Smooth muscle cell (in vitro differentiated cells): Measurements from ENCODE around the gene IFNL1. TPM values are rescaled to one million over a fixed set of nuclear protein-coding genes. Genes with fewer than 3 reads are reported as not detected.

ENCODE experiments used
- DNase-seq: peaks from one replicate; lab custom pipeline; 2025; ENCODE audit not compliant: unreplicated experiment; lab: John Stamatoyannopoulos, UW
- H2AFZ ChIP-seq: fragments of 200-600 bp; sonication (generic); 2 replicates; pipeline ENCODE4 v1.6.0; 2016; ENCODE audit warnings: antibody characterized with exemption, low read depth, mild to moderate bottlenecking
- H3F3A ChIP-seq: fragments of 200-600 bp; sonication (generic); 2 replicates; pipeline ENCODE4 v1.6.0; 2017; ENCODE audit warnings: antibody characterized with exemption, low read depth
- H3K27ac ChIP-seq: fragments of 200-600 bp; sonication (generic); 2 replicates; pipeline ENCODE4 v1.5.1; 2016; ENCODE audit warnings: low read depth, mild to moderate bottlenecking
- H3K27me3 ChIP-seq: fragments of 200-600 bp; sonication (generic); 2 replicates; pipeline ENCODE4 v1.6.1; 2016; ENCODE audit warnings: low read depth, mild to moderate bottlenecking
- H3K36me3 ChIP-seq: fragments of 200-600 bp; sonication (generic); 2 replicates; pipeline ENCODE4 v1.5.1; 2016; ENCODE audit warnings: low read depth
- H3K4me1 ChIP-seq: fragments of 200-600 bp; sonication (generic); 2 replicates; pipeline ENCODE4 v1.5.1; 2016; ENCODE audit warnings: low read depth
- H3K4me2 ChIP-seq: fragments of 200-600 bp; sonication (generic); 2 replicates; pipeline ENCODE4 v1.6.0; 2016; ENCODE audit warnings: mild to moderate bottlenecking
- H3K4me3 ChIP-seq: fragments of 200-600 bp; sonication (generic); 2 replicates; pipeline ENCODE4 v1.5.1; 2016; ENCODE audit warnings: mild to moderate bottlenecking
- H3K79me2 ChIP-seq: fragments of 200-600 bp; sonication (generic); 2 replicates; pipeline ENCODE4 v1.6.0; 2016; ENCODE audit warnings: low read depth, mild to moderate bottlenecking
- H3K9ac ChIP-seq: fragments of 200-600 bp; sonication (generic); 2 replicates; pipeline ENCODE4 v1.6.0; 2016; ENCODE audit warnings: low read depth
- H3K9me3 ChIP-seq: fragments of 200-600 bp; sonication (generic); replicated peaks from 2 replicates; pipeline ENCODE4 v1.5.1; 2016; ENCODE audit warnings: low read depth
- H4K20me1 ChIP-seq: fragments of 200-600 bp; sonication (generic); 2 replicates; pipeline ENCODE4 v1.6.0; 2016; ENCODE audit warnings: low read depth
- CTCF ChIP-seq: fragments of 200-600 bp; sonication (generic); IDR thresholded peaks from 2 replicates; pipeline ENCODE4 v1.5.1; 2017; ENCODE audit warnings: borderline replicate concordance, mild to moderate bottlenecking, antibody characterized with exemption; ENCODE audit not compliant: insufficient read depth, poor library complexity, severe bottlenecking
- WGBS: methylation state at CpG from one replicate; pipeline ENCODE4 v1.1.7; 2016; ENCODE audit warnings: low lambda C conversion rate; 5-methylcytosine and 5-hydroxymethylcytosine counted together
- polyA plus RNA-seq: library from polyadenylated mRNA; unstranded; fragments of >200 nt; fragmentation: Nextera tagmentation; extraction: Ambion mirVana; gene quantifications from 2 replicates; pipeline ENCODE4 v1.2.1, GENCODE V29; 2016
- total RNA-seq: library from RNA; depleted of rRNA; stranded (reverse); fragments of >200 nt; gene quantifications from 2 replicates; pipeline ENCODE4 v1.2.3, GENCODE V29; 2014

The IFNL1 gene
- total and polyA plus RNA-seq, 2 experiments from 2014 or later: not detected

DNA sequence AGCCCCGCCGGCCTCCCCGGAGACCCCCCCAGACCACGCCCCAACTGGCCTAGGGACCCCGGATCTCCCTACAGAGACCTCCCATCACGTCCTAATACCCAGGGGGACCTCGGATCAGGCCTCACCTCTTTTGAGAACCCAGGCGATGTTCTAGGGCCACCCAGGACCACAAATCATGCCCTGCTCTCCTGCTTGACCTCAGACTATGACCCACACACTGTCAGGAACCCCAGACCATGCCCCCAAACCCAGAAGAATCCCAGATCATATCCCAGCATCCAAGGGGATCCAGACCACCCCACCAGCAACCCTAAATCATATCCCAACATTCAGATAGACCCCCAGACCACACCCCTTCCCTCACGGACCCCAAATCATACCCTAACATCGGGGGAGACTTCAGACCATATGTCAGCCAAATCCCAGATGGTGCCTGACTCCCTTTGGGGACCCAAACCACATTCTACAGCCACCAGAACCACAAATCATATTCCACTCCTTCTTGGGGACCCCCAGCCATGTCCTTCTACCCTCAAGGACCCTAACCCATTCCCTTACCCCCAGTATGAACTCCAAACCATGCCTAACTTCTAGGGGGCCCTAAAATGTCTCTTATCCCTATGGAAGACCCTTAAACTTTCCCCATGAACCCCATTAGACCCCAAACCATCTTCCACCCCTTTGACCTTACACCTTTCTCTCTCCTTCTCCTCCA, 25.1 kb downstream of the IFNL1 start:
- Histone ChIP-seq H3K27ac (no peak overlapping the region), H3K4me1 (peaks cover 3% of the 10 kb centered on the region), H3K4me3 (peak overlapping the region; percentile 34), H2AFZ (no peak overlapping the region), H3K36me3 (no peaks in the 10 kb centered on the region), H3K9me3 (no peaks in the 10 kb centered on the region), H3F3A (no peaks in the 10 kb centered on the region), H3K9ac (no peak overlapping the region), H3K27me3 (no peaks in the 10 kb centered on the region), H3K79me2 (no peaks in the 10 kb centered on the region), H4K20me1 (no peaks in the 10 kb centered on the region), H3K4me2 (peak overlapping the region; percentile 71)
- no peak for TF ChIP-seq CTCF
- DNase-seq: no peak
- WGBS: 55% methylated on average over 3 of the region's 10 CpGs

DNA sequence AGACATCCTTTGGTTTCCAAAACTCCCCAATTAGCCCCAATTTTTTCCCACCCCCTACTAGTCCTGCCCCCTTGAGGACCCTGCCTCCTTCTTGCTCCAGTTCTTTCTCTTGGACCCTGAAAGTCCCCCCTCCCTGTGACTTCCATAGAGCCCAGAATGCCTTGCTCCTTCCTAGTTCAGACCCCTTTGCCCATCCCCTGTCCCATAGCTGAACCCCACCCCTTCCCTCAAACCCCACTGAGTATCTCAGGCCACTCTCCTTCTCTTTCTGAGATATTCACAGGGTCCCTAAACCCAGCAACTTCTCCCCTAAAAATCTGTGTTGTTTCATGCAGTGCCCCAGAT, 25.6 kb downstream of the IFNL1 start:
- Histone ChIP-seq H3K9ac (no peak overlapping the region), H3K4me3 (no peak overlapping the region), H3K79me2 (no peaks in the 10 kb centered on the region), H3F3A (no peaks in the 10 kb centered on the region), H3K4me2 (no peak overlapping the region), H3K9me3 (no peaks in the 10 kb centered on the region), H3K4me1 (peaks cover 3% of the 10 kb centered on the region), H3K27me3 (no peaks in the 10 kb centered on the region), H4K20me1 (no peaks in the 10 kb centered on the region), H3K27ac (no peak overlapping the region), H3K36me3 (no peaks in the 10 kb centered on the region), H2AFZ (no peak overlapping the region)
- no peak for DNase-seq
- no peak for TF ChIP-seq CTCF

DNA sequence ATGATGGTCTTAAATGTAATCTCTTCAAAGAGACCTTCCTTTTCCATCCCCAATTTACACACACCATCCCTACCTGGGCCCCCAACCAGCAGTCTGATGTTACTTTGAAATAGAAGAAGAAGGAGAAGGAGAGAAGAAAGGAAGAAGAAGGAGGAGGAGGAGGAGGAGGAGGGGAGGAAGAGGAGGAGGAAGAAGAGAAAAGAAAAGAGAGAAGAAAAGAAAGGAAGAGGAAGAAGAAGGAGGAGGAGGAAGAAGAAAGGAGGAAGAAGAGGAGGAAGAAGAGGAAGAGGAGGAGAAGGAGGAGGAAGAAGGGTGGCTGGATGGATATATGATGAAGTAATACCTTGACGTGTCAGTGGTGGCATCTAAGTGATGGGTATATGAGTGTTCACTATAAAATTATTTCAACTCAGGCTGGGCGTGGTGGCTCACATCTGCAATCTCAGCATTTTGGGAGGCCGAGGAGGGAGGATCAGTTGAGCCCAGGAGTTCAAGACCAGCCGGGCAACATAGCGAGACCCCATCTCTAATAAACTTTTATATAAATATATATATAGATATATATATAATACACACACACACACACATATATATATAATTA, 28.1 kb downstream of the IFNL1 start:
- TF ChIP-seq CTCF: no peak
- no peak overlapping the region for H3K4me2 ChIP-seq
- H3K4me3 ChIP-seq: no peak overlapping the region
- no peaks in the 10 kb centered on the region for H3K36me3 ChIP-seq
- no peak overlapping the region for H2AFZ ChIP-seq
- no peaks in the 10 kb centered on the region for H4K20me1 ChIP-seq
- whole genome bisulfite sequencing: 85% methylated on average over 5 of the region's 5 CpGs
- no peaks in the 10 kb centered on the region for H3K9me3 ChIP-seq
- H3K79me2 ChIP-seq: no peaks in the 10 kb centered on the region
- no peaks in the 10 kb centered on the region for H3F3A ChIP-seq
- H3K27me3 ChIP-seq: no peaks in the 10 kb centered on the region
- DNase-seq: no peak
- no peak overlapping the region for H3K27ac ChIP-seq
- H3K9ac ChIP-seq: no peak overlapping the region
- peaks cover 3% of the 10 kb centered on the region for H3K4me1 ChIP-seq
